VCaP (cell line): Measurements from ENCODE around the gene SLC6A9.

ENCODE experiments used
- H3K27ac ChIP-seq: fragments of 450-650 bp; 2 replicates; pipeline ENCODE4 v1.5.1; 2017
- TF ChIP-seq, protein P1 (sequence below): fragments of 450-650 bp; conservative IDR thresholded peaks from 2 replicates; pipeline ENCODE4 v1.5.1; 2017; ENCODE audit warnings: mild to moderate bottlenecking, moderate library complexity

Gene SLC6A9

GRCh38 chr1:43970502-43970901, 60.8 kb downstream of the SLC6A9 start:
- H3K27ac ChIP-seq, result peak overlapping the region; percentile 62; the same call in 1 of the 2 replicates

GRCh38 chr1:43969746-43970466, 61.4 kb downstream of the SLC6A9 start, which contains the start of gene DPH2:
TSS of gene DPH2 (plus strand) at chr1:43970010. CDS start at chr1:43970176, 166 bp downstream.
- TF ChIP-seq, protein P1, sequence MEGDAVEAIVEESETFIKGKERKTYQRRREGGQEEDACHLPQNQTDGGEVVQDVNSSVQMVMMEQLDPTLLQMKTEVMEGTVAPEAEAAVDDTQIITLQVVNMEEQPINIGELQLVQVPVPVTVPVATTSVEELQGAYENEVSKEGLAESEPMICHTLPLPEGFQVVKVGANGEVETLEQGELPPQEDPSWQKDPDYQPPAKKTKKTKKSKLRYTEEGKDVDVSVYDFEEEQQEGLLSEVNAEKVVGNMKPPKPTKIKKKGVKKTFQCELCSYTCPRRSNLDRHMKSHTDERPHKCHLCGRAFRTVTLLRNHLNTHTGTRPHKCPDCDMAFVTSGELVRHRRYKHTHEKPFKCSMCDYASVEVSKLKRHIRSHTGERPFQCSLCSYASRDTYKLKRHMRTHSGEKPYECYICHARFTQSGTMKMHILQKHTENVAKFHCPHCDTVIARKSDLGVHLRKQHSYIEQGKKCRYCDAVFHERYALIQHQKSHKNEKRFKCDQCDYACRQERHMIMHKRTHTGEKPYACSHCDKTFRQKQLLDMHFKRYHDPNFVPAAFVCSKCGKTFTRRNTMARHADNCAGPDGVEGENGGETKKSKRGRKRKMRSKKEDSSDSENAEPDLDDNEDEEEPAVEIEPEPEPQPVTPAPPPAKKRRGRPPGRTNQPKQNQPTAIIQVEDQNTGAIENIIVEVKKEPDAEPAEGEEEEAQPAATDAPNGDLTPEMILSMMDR, result no peak
- H3K27ac ChIP-seq, result peak within 1 kb of the TSS; percentile 62; the same call in 1 of the 2 replicates

More at GRCh38 chr1:43970502-43970901, 60.8 kb downstream of the SLC6A9 start:
- TF ChIP-seq, protein P1, result no peak

GRCh38 chr1:43969416-43969745, 61.9 kb downstream of the SLC6A9 start:
- TF ChIP-seq, protein P1, result no peak

GRCh38 chr1:43968348-43968948, 62.8 kb downstream of the SLC6A9 start:
- TF ChIP-seq, protein P1, result no peak
- H3K27ac ChIP-seq, result no peak overlapping the region

More at GRCh38 chr1:43969416-43969745, 61.9 kb downstream of the SLC6A9 start:
- H3K27ac ChIP-seq, result peak overlapping the region; percentile 62; the same call in 1 of the 2 replicates

DNA sequence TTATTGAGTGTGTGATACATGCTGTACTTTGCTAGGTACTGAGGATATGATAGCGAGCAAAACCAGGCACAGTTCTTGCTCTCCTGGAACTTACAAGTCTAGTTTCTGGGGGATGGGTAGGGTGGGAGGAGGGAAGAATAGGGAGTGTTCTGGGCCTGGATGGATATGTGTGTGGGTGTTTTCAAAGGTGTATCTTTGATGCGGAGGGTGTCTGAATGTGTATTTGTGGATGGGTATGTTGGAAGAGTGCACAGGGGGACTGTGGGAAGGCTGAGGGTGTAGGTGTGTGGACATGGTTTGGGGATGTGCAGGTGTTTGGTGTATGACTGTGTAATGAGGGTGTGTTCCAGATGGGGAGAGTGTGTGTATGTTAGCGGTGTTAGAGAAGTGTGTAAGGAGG, 65.9 kb downstream of the SLC6A9 start:
- H3K27ac ChIP-seq, result no peak overlapping the region
- TF ChIP-seq, protein P1, result no peak

DNA sequence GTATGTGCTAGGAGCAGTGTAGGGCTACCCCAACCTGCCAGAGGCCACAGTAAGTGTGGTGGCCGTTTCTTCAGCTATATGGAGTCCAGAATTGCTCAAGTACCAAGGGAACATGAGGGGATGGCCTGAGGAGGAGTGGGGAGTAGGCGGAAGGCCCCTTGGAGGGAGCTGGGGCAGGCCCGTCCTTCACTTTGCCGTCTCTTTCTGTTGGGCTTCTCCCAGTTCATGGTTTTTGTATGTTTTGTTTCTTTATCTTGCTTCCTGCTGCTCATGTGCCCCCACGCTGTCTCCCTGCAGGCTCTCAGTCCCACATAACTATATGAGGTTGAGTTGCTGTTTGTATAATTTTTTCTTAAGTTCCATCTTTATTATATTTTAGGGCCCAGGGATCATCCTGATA, 67.4 kb downstream of the SLC6A9 start:
- TF ChIP-seq, protein P1, result no peak
- H3K27ac ChIP-seq, result no peak overlapping the region

DNA sequence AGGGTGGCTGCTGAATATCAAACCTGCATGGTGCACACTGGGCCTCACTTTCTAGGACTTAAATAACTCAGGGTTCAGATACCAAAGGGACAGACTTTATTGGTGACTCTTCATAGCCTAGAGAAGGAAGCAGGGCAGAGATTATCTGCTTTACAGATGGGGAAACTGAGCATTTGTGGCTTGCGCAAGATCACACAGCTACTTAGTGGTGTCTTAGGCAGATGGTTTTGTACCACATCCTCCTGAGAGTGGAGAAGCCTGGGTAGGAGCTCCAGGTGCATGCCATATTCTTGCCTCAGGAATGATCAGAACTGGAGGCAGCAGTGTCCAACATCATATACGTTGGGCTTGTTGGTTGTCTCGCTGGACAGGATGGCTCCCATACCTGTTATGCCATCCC, 68.3 kb downstream of the SLC6A9 start:
- H3K27ac ChIP-seq, result no peak overlapping the region
- TF ChIP-seq, protein P1, result no peak
